Gastrocnemius medialis (tissue), 4 donors: ENCODE results near the gene FOLR1. TPM values are rescaled to one million over a fixed set of nuclear protein-coding genes. Genes with fewer than 3 reads are reported as not detected.

ENCODE experiments used
- ATAC-seq, 2 donors: fragments of 150-250 bp; one replicate each; pipeline ENCODE4 v1.9.1; 2016
- DNase-seq, 2 donors: peaks; one replicate each; pipeline ENCODE4 v3.0.0-alpha.2; 2019
- H3K27ac ChIP-seq, 4 donors: fragments of 200-600 bp; sonication (generic); 1 replicate in 1 of 4; 2 replicates in 3 of 4; pipeline ENCODE4 v1.5.1; 2016 to 2018; ENCODE audit warnings: mild to moderate bottlenecking in 2 of 4, moderate library complexity in 1 of 4
- H3K27me3 ChIP-seq, 3 donors: fragments of 200-600 bp; sonication (generic) in 2 of 3; 1 replicate in 1 of 3; 2 replicates in 2 of 3; pipeline versions ENCODE4 v1.5.1 to v1.6.0; 2016 to 2019; ENCODE audit warnings: mild to moderate bottlenecking in 1 of 3, moderate library complexity in 1 of 3
- H3K36me3 ChIP-seq, 2 donors: fragments of 200-600 bp; sonication (generic) in 1 of 2; one replicate each; pipeline ENCODE4 v1.5.1; 2017 to 2018
- H3K4me1 ChIP-seq, 2 donors: fragments of 200-600 bp; sonication (generic) in 1 of 2; one replicate each; pipeline ENCODE4 v1.5.1; 2016 to 2017; ENCODE audit warnings: mild to moderate bottlenecking in 2 of 2
- H3K4me3 ChIP-seq, 4 donors: fragments of 200-600 bp; sonication (generic) in 3 of 4; 1 replicate in 1 of 4; 2 replicates in 3 of 4; pipeline ENCODE4 v1.5.1; 2016 to 2019; ENCODE audit warnings: mild to moderate bottlenecking in 2 of 4
- H3K9me3 ChIP-seq, 3 donors: fragments of 200-600 bp; sonication (generic) in 2 of 3; 1 replicate in 1 of 3; 2 replicates in 2 of 3; pipeline ENCODE4 v1.5.1; 2016 to 2019
- CTCF ChIP-seq, 5 experiments: fragments of 450-650 bp in 3 of 5; fragments of 200-600 bp in 2 of 5; sonication (generic) in 2 of 5; IDR thresholded peaks in 4 of 5; conservative IDR thresholded peaks in 1 of 5; 1 replicate in 4 of 5; 2 replicates in 1 of 5; pipeline ENCODE4 v1.5.1; 2016 to 2019; ENCODE audit warnings: antibody characterized with exemption in 5 of 5, mild to moderate bottlenecking in 3 of 5, moderate library complexity in 3 of 5
- POLR2A ChIP-seq, 2 donors: fragments of 450-650 bp; IDR thresholded peaks; one replicate each; pipeline ENCODE4 v1.6.1; 2017; ENCODE audit warnings: antibody characterized with exemption in 2 of 2, mild to moderate bottlenecking in 2 of 2, moderate library complexity in 2 of 2
- in situ Hi-C, 4 donors: fragments of 200-750 bp; cut with MboI; loops; one replicate each; pipeline versions ENCODE4 v1.15.0 to v1.8.0; 2017; ENCODE audit warnings: low sequenced_read_pairs in 4 of 4
- intact Hi-C: fragments of 100-400 bp; cut with DNase I; formaldehyde crosslinking; loops from one replicate; pipeline ENCODE4 v1.15.1; 2023; ENCODE audit warnings: low total_unique reads
- total RNA-seq, 4 donors: library from RNA; depleted of rRNA; stranded (reverse); fragments of >200 nt; gene quantifications; one replicate each; pipeline versions ENCODE4 v1.1.0 to v1.2.3, GENCODE V29; 2016

The FOLR1 gene
- total RNA-seq, 4 donors from 2014 or later = not detected

GRCh38 chr11:72223615-72224563 lies 31.9 kb downstream of the FOLR1 start:
- ATAC-seq = peak; percentile 69 to 78
- peaks cover 21 to 26% of the 10 kb centered on the region in 2 donors for H3K4me1 ChIP-seq

DNA sequence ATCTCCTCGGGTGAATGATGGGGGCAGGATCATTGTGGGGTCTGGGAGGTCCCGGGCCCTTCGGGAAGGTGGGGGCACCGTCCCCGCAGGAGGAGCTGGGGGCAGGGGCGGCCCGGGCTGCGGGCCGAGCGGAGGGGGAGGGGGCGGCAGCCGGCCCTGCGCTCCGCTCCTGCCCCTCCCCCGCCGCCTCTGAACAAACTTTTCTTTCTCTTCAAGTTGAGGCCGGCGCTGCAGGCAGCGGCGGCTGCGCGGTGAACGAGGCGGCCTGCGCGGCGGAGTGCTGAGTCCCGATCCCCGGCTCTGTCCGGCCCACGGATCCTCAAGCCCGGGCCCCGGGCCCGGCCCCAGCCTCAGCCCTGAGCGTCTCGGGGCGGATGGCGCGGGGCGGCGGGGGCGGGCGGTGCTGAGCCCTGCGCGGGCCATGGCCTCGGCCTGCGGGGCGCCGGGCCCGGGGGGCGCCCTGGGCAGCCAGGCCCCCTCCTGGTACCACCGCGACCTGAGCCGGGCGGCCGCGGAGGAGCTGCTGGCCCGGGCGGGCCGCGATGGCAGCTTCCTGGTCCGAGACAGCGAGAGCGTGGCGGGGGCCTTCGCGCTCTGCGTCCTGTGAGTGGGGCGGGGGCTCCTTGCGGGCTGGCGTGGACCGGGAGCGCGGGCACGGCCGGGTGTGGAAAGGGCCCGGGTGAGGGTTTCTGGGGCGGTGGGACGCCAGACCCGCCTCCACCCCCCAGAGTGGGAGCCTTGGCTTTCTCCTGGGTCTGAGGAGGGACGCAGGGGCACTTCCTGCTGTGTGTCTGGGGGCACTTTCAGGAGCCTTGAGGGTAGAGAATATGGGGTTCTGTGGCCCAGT lies 32.8 kb downstream of the FOLR1 start, which contains the start of gene INPPL1:
INPPL1 (plus strand) TSS at position 204 of the 847 bp plus-strand sequence; CDS start at position 422, 218 bp downstream.
- Histone ChIP-seq H3K9me3 (no peaks in the 10 kb centered on the region), H3K27me3 (no peaks in the 10 kb centered on the region), H3K4me1 (peaks cover 21 to 26% of the 10 kb centered on the region in 2 donors), H3K4me3 (peak within 1 kb of the TSS; percentile 84 to 95 (median 88)), H3K27ac (peak within 1 kb of the TSS; percentile 97 to 99 (median 98)), H3K36me3 (peaks cover 0 to 26% of the 10 kb centered on the region in 2 donors)
- in situ Hi-C loops (no loop called here), intact Hi-C loops (loop anchor here (1.0 to 5.0 kb wide), 2 partner anchors 190 to 208 kb away; partner anchors contain the start of gene CLPB)
- peak in 1 of 2 donors; percentile 44 for DNase-seq
- TF ChIP-seq CTCF (IDR thresholded peaks at IDR 0.05 in 4 of 5, conservative IDR thresholded peaks at IDR 0.05 in 1 of 5) (no peak), POLR2A (IDR thresholded peaks at IDR 0.05) (no peak)
- peak; percentile 23 to 24 for ATAC-seq

More at GRCh38 chr11:72223615-72224563, 31.9 kb downstream of the FOLR1 start:
- Histone ChIP-seq H3K27ac (peak overlapping the region; percentile 97 to 99 (median 98)), H3K36me3 (peaks cover 0 to 17% of the 10 kb centered on the region in 2 donors), H3K9me3 (no peaks in the 10 kb centered on the region), H3K4me3 (peak overlapping the region; percentile 84 to 95 (median 88)), H3K27me3 (no peaks in the 10 kb centered on the region)
- in situ Hi-C loops = no loop called here
- intact Hi-C loops = loop anchor here (1.0 to 5.0 kb wide), 7 partner anchors 112 to 917 kb away; partner anchors contain the start of genes ANAPC15, CLPB and XNDC1N
- no peak for TF ChIP-seq CTCF (IDR thresholded peaks at IDR 0.05 in 4 of 5, conservative IDR thresholded peaks at IDR 0.05 in 1 of 5)
- TF ChIP-seq POLR2A (IDR thresholded peaks at IDR 0.05) = peak; percentile 43 to 57
- DNase-seq = peak; percentile 68 to 74

DNA sequence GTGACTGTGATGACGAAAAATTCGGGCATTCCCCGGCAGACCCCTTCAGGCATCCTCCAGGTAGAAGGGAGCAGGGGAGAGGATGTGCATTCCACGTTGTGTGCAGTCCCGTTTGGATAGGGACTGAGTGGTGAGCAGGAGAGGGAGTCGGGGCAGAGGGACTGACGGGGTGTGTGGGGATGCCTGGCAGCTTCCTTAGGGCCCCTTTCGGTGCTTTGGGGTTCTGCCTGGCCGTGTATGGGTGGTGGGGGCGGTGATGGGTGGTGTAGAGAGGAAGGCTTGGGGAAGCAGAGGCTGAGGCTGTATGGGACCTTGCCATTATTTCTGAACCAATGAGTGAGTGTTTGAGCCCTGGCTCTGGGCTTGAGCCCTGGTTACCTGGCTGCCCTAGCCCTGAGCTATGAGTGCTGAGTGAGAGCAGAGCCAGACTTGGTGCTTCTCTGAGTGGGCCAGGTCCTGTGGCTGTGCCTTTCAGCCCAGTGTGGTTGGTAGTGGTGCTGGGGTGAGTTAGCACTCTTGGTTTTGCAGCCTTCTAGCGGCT lies 33.5 kb downstream of the FOLR1 start:
- Histone ChIP-seq H3K4me3 (peak overlapping the region; percentile 84 to 95 (median 88)), H3K27ac (peak overlapping the region; percentile 97 to 99 (median 98)), H3K4me1 (peaks cover 21 to 26% of the 10 kb centered on the region in 2 donors), H3K27me3 (no peaks in the 10 kb centered on the region), H3K9me3 (no peaks in the 10 kb centered on the region), H3K36me3 (peaks cover 0 to 33% of the 10 kb centered on the region in 2 donors)
- DNase-seq (peak in 1 of 2 donors; percentile 12), ATAC-seq (no peak)
- in situ Hi-C loops (no loop called here), intact Hi-C loops (no loop called here)
- no peak for TF ChIP-seq CTCF (IDR thresholded peaks at IDR 0.05 in 4 of 5, conservative IDR thresholded peaks at IDR 0.05 in 1 of 5)
- TF ChIP-seq POLR2A (IDR thresholded peaks at IDR 0.05) = no peak

DNA sequence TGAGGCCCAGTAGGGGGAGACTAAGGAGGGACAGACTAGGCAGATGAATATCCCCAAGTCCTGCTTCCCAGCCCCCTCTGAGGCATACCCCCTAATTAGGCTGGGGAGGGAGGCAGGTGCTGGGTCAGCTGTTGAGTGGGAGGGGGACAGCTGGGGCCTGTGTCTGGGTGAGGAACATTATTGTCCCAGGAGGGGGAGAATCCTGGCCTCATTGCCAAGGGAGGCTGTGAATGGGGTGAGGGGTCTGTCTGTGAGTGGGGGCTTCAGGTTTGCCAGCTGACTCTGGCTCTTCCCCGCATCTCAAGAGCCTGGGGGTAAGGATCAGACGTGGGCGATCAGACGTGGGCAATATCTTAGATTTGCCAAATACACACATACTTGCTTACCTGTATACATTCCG lies 34.8 kb downstream of the FOLR1 start:
- DNase-seq (no peak), ATAC-seq (no peak)
- in situ Hi-C loops (no loop called here), intact Hi-C loops (no loop called here)
- no peaks in the 10 kb centered on the region for H3K27me3 ChIP-seq
- no peaks in the 10 kb centered on the region for H3K9me3 ChIP-seq
- TF ChIP-seq POLR2A (IDR thresholded peaks at IDR 0.05) (no peak), CTCF (IDR thresholded peaks at IDR 0.05 in 4 of 5, conservative IDR thresholded peaks at IDR 0.05 in 1 of 5) (no peak)
- H3K4me1 ChIP-seq = peaks cover 21 to 26% of the 10 kb centered on the region in 2 donors
- peaks cover 0 to 45% of the 10 kb centered on the region in 2 donors for H3K36me3 ChIP-seq
- no peak overlapping the region for H3K4me3 ChIP-seq
- H3K27ac ChIP-seq = peak overlapping the region in 3 of 4 donors; percentile 20 to 40 (median 25)
